Measurements from ENCODE around the gene GYS2.
"Not testable (repeated sequence)": the region's sequence is repeated elsewhere in the genome, so short reads cannot be mapped to it uniquely, and the experiment has no call there.

Gene GYS2

DNA sequence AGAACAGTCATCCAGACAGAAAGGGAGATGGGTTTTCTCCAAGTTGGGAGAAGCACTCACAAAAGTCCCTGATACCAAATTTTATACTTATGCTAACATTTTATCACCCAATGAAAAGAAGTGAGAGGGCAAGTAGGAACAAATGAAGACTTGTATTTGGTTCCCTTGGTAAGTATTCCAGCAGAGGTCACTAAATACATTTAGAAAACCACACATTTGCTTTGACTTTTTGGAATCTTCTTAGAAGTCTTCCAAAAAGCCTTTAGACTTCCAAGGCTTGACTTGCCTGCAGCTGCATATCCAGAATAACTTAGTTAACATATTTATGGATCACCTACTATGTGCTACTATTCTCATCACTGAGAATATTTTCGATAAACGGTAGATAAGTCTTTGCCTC lies 3.1 kb upstream of the GYS2 start:
- no peaks in the 10 kb centered on the region for H3K9me3 ChIP-seq (ENCODE audit: control extremely low read depth in 1 of 5, control insufficient read depth in 4 of 5, insufficient read depth in 2 of 5, low read depth in 1 of 5, low read length in 4 of 5)
- no peaks in the 10 kb centered on the region for H3K27me3 ChIP-seq (replicated peaks in 2 of 5; ENCODE audit: control insufficient read depth in 4 of 5, insufficient read depth in 5 of 5, low read length in 4 of 5)
- H3K4me1 ChIP-seq (ENCODE audit: control extremely low read depth in 1 of 4, control insufficient read depth in 4 of 4, insufficient read depth in 4 of 4, low read length in 3 of 4) = peaks cover 0 to 4% (median 0%) of the 10 kb centered on the region in 4 experiments
- ChIA-PET CTCF (interaction anchor here (1.1 to 2.0 kb wide), 2 partner anchors 74 to 382 kb away, joined by 5 to 9 read pairs; no protein-coding TSS in a partner anchor), POLR2A (no interaction called here)
- peak; percentile 50 to 61 (median 55) for DNase-seq
- WGBS (ENCODE audit: insufficient coverage) = no CpG with 5 or more reads among the region's 2 CpGs
- no peaks in the 10 kb centered on the region for H3K36me3 ChIP-seq (ENCODE audit: control insufficient read depth in 4 of 4, insufficient read depth in 4 of 4, low read length in 3 of 4)
- H3K4me3 ChIP-seq (ENCODE audit: control insufficient read depth in 1 of 7, extremely low read depth in 1 of 7, insufficient read depth in 4 of 7, low read depth in 2 of 7, low read length in 6 of 7) = no peak overlapping the region
- H3K27ac ChIP-seq (ENCODE audit: insufficient read depth in 1 of 2, low read depth in 1 of 2, low read length in 2 of 2, poor library complexity in 1 of 2, severe bottlenecking in 2 of 2) = no peak overlapping the region

DNA sequence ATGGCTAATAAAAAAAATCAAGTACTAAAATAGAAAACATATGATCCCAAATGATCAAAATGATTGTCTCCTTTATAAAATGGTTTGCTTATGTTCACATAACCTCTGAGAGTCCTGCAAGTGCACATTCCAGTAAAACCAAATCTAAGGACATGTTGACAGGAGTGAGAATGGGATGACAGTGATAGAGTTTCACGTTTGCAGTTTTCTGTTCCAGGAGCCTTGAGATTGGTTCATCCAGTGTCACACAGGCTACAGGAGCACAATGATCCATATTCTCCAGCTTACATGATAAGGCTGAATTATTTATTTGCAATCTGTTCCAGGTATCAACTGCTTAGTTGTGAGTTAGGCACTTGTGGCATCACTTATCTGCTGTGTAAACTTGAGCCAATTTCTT lies 1.5 kb upstream of the GYS2 start:
- no CpG with 5 or more reads among the region's 1 CpG for WGBS (ENCODE audit: insufficient coverage)
- CTCF ChIA-PET = interaction anchor here (1.4 to 3.0 kb wide), 3 partner anchors 64 to 75 kb away, joined by 4 to 19 read pairs (median 6); no protein-coding TSS in a partner anchor
- H3K36me3 ChIP-seq (ENCODE audit: control insufficient read depth in 4 of 4, insufficient read depth in 4 of 4, low read length in 3 of 4) = no peaks in the 10 kb centered on the region
- POLR2A ChIA-PET = no interaction called here
- no peaks in the 10 kb centered on the region for H3K9me3 ChIP-seq (ENCODE audit: control extremely low read depth in 1 of 5, control insufficient read depth in 4 of 5, insufficient read depth in 2 of 5, low read depth in 1 of 5, low read length in 4 of 5)
- H3K4me3 ChIP-seq (ENCODE audit: control insufficient read depth in 1 of 7, extremely low read depth in 1 of 7, insufficient read depth in 4 of 7, low read depth in 2 of 7, low read length in 6 of 7) = no peak overlapping the region
- H3K4me1 ChIP-seq (ENCODE audit: control extremely low read depth in 1 of 4, control insufficient read depth in 4 of 4, insufficient read depth in 4 of 4, low read length in 3 of 4) = peaks cover 0 to 4% (median 0%) of the 10 kb centered on the region in 4 experiments
- H3K27me3 ChIP-seq (replicated peaks in 2 of 5; ENCODE audit: control insufficient read depth in 4 of 5, insufficient read depth in 5 of 5, low read length in 4 of 5) = no peaks in the 10 kb centered on the region
- H3K27ac ChIP-seq (ENCODE audit: insufficient read depth in 1 of 2, low read depth in 1 of 2, low read length in 2 of 2, poor library complexity in 1 of 2, severe bottlenecking in 2 of 2) = no peak overlapping the region
- DNase-seq = no peak

DNA sequence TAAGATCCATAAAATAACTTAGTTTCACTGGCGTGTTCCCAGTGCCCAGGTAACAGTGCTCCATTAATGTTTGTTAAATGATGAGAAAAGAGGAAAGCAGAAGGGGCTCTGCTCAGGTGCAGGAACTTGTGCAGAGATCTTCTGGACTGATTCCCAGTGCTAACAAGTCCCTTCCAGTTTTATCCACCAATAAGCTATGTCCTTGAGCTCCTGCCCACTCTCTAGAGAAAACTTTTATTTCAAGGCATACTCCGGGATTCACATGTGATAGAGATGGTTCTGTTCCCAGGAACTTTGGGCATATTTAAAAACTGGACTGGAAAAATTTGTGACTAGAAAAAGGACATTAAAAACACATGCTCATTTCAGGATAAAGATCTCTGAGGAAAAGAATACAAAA lies 1.9 kb downstream of the GYS2 start:
- POLR2A ChIA-PET = no interaction called here
- H3K4me1 ChIP-seq (ENCODE audit: control extremely low read depth in 1 of 4, control insufficient read depth in 4 of 4, insufficient read depth in 4 of 4, low read length in 3 of 4) = no peaks in the 10 kb centered on the region
- no peaks in the 10 kb centered on the region for H3K36me3 ChIP-seq (ENCODE audit: control insufficient read depth in 4 of 4, insufficient read depth in 4 of 4, low read length in 3 of 4)
- no CpG with 5 or more reads among the region's 2 CpGs for WGBS (ENCODE audit: insufficient coverage)
- no peak overlapping the region for H3K4me3 ChIP-seq (ENCODE audit: control insufficient read depth in 1 of 7, extremely low read depth in 1 of 7, insufficient read depth in 4 of 7, low read depth in 2 of 7, low read length in 6 of 7)
- no peaks in the 10 kb centered on the region for H3K27me3 ChIP-seq (replicated peaks in 2 of 5; ENCODE audit: control insufficient read depth in 4 of 5, insufficient read depth in 5 of 5, low read length in 4 of 5)
- CTCF ChIA-PET = no interaction called here
- no peak for DNase-seq
- H3K9me3 ChIP-seq (ENCODE audit: control extremely low read depth in 1 of 5, control insufficient read depth in 4 of 5, insufficient read depth in 2 of 5, low read depth in 1 of 5, low read length in 4 of 5) = peaks cover 0 to 1% (median 0%) of the 10 kb centered on the region in 5 experiments
- no peak overlapping the region for H3K27ac ChIP-seq (ENCODE audit: insufficient read depth in 1 of 2, low read depth in 1 of 2, low read length in 2 of 2, poor library complexity in 1 of 2, severe bottlenecking in 2 of 2)

DNA sequence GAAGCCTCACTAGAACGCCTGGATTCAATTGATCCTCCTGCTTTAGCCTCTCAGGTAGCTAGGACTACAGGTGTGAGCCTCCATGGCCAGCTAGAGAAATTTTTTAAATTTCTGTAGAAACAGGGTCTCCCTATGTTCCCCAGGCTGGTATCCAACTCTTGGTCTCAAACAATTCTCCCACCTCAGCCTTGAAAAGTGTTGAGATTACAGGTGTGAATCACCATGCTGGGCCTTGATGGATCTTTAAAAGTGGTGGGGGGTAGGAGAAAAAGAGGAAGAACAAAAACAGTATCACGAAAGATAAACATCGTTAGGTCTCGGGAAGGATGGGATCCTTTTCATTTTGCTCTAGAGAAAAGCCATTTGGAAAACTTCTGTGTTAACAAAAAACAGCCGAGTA lies 4.5 kb downstream of the GYS2 start:
- Histone ChIP-seq H3K27ac (ENCODE audit: insufficient read depth in 1 of 2, low read depth in 1 of 2, low read length in 2 of 2, poor library complexity in 1 of 2, severe bottlenecking in 2 of 2) (no peak overlapping the region), H3K27me3 (replicated peaks in 2 of 5; ENCODE audit: control insufficient read depth in 4 of 5, insufficient read depth in 5 of 5, low read length in 4 of 5) (no peaks in the 10 kb centered on the region), H3K4me3 (ENCODE audit: control insufficient read depth in 1 of 7, extremely low read depth in 1 of 7, insufficient read depth in 4 of 7, low read depth in 2 of 7, low read length in 6 of 7) (no peak overlapping the region), H3K36me3 (ENCODE audit: control insufficient read depth in 4 of 4, insufficient read depth in 4 of 4, low read length in 3 of 4) (no peaks in the 10 kb centered on the region), H3K4me1 (ENCODE audit: control extremely low read depth in 1 of 4, control insufficient read depth in 4 of 4, insufficient read depth in 4 of 4, low read length in 3 of 4) (no peaks in the 10 kb centered on the region), H3K9me3 (ENCODE audit: control extremely low read depth in 1 of 5, control insufficient read depth in 4 of 5, insufficient read depth in 2 of 5, low read depth in 1 of 5, low read length in 4 of 5) (peaks cover 0 to 1% (median 0%) of the 10 kb centered on the region in 5 experiments)
- WGBS (ENCODE audit: insufficient coverage) = 98% methylated on average over 5 of the region's 5 CpGs
- CTCF ChIA-PET = interaction anchor here (1.4 kb wide), 1 partner anchor 80 kb away, joined by 4 read pairs; no protein-coding TSS in a partner anchor
- no peak for DNase-seq
- POLR2A ChIA-PET = no interaction called here

DNA sequence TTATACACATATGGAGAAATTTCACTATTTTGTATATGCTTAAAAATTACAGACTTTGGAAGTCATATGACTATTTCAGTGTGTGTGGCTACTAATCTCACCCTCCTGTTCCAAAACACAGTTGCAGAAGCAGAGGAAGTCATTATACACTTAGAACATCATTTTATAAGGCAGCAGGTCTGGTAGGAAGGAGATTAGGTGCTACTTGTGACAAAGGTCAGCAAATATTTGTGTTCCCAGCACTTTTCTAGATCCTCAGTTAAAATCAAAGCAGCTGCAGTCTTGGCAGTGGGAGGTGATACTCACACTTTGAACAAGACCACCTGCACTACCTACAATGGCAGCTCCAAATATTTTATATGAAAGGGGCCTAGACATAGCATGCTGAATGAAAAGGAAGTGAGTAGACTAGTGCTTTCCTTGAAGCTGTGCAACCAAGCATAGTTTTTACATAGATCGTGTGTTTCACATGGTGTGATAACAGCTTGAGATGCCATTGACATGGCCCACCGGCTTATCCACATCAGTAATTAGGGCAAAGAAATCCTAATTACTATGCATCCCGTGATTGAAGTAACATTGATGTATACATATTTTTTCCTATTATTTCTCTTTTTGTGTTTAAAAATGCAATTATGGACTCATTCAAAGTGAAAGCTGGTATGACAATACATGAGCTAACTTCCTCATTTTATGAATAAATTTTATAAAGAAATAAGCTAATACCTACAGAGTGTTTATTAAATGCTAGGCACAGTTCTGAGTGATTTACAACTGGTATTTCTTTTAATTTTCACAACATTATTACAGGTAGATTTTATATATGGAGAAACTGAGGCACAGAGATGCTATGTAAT lies 5.3 kb downstream of the GYS2 start:
- no peaks in the 10 kb centered on the region for H3K27me3 ChIP-seq (replicated peaks in 2 of 5; ENCODE audit: control insufficient read depth in 4 of 5, insufficient read depth in 5 of 5, low read length in 4 of 5)
- peaks cover 0 to 1% (median 0%) of the 10 kb centered on the region in 5 experiments for H3K9me3 ChIP-seq (ENCODE audit: control extremely low read depth in 1 of 5, control insufficient read depth in 4 of 5, insufficient read depth in 2 of 5, low read depth in 1 of 5, low read length in 4 of 5)
- POLR2A ChIA-PET = no interaction called here
- no peaks in the 10 kb centered on the region for H3K36me3 ChIP-seq (ENCODE audit: control insufficient read depth in 4 of 4, insufficient read depth in 4 of 4, low read length in 3 of 4)
- no peak overlapping the region for H3K27ac ChIP-seq (ENCODE audit: insufficient read depth in 1 of 2, low read depth in 1 of 2, low read length in 2 of 2, poor library complexity in 1 of 2, severe bottlenecking in 2 of 2)
- peak in 1 of 3 donors; percentile 11 for DNase-seq
- H3K4me3 ChIP-seq (ENCODE audit: control insufficient read depth in 1 of 7, extremely low read depth in 1 of 7, insufficient read depth in 4 of 7, low read depth in 2 of 7, low read length in 6 of 7) = no peak overlapping the region
- CTCF ChIA-PET = interaction anchor here (1.4 kb wide), 1 partner anchor 81 kb away, joined by 4 read pairs; no protein-coding TSS in a partner anchor
- 88% methylated on average over 1 of the region's 3 CpGs for WGBS (ENCODE audit: insufficient coverage)
- H3K4me1 ChIP-seq (ENCODE audit: control extremely low read depth in 1 of 4, control insufficient read depth in 4 of 4, insufficient read depth in 4 of 4, low read length in 3 of 4) = no peaks in the 10 kb centered on the region

DNA sequence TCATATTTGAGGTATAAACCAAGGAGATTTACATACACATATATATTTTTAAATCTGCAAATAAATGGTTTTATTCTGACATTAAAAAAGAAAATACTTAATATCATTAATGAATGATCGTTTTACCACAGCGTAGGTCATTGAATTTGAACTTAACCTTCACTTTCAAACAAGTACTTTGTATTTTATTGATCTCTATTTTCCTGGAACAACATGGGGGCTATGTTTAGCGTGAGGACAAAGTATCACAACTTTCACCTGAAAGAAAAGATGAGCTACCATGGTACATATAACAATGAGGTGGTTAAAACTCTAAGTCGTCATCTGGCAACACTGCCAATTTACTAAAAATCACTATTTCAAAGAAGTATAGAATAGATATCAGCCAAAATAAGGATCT lies 6.0 kb downstream of the GYS2 start:
- peaks cover 0 to 1% (median 0%) of the 10 kb centered on the region in 5 experiments for H3K9me3 ChIP-seq (ENCODE audit: control extremely low read depth in 1 of 5, control insufficient read depth in 4 of 5, insufficient read depth in 2 of 5, low read depth in 1 of 5, low read length in 4 of 5)
- ChIA-PET POLR2A (no interaction called here), CTCF (interaction anchor here (1.4 kb wide), 1 partner anchor 82 kb away, joined by 4 read pairs; no protein-coding TSS in a partner anchor)
- no peaks in the 10 kb centered on the region for H3K4me1 ChIP-seq (ENCODE audit: control extremely low read depth in 1 of 4, control insufficient read depth in 4 of 4, insufficient read depth in 4 of 4, low read length in 3 of 4)
- no peak overlapping the region for H3K4me3 ChIP-seq (ENCODE audit: control insufficient read depth in 1 of 7, extremely low read depth in 1 of 7, insufficient read depth in 4 of 7, low read depth in 2 of 7, low read length in 6 of 7)
- no CpG with 5 or more reads among the region's 4 CpGs for WGBS (ENCODE audit: insufficient coverage)
- H3K27me3 ChIP-seq (replicated peaks in 2 of 5; ENCODE audit: control insufficient read depth in 4 of 5, insufficient read depth in 5 of 5, low read length in 4 of 5) = no peaks in the 10 kb centered on the region
- DNase-seq = no peak
- no peaks in the 10 kb centered on the region for H3K36me3 ChIP-seq (ENCODE audit: control insufficient read depth in 4 of 4, insufficient read depth in 4 of 4, low read length in 3 of 4)
- H3K27ac ChIP-seq (ENCODE audit: insufficient read depth in 1 of 2, low read depth in 1 of 2, low read length in 2 of 2, poor library complexity in 1 of 2, severe bottlenecking in 2 of 2) = no peak overlapping the region

DNA sequence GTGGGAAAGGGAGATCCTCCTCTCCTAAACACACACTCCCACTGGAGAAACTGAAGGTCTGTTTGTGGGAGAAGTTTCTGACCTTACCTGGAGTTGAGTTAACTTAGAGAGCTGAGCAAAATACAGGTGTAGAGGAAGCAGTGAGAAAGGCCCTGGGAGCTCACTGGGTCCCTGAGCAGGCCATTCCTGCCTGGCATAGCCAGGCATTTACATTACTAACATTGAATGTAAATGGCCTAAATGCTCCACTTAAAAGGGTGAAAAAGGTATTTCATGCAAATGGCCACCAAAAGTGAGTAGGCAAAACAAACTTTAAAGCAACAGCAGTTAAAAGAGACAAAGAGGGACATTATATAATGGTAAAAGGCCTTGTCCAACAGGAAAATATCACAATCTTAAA lies 9.3 kb downstream of the GYS2 start:
- POLR2A ChIA-PET; H3K27ac ChIP-seq (ENCODE audit: insufficient read depth in 1 of 2, low read depth in 1 of 2, low read length in 2 of 2, poor library complexity in 1 of 2, severe bottlenecking in 2 of 2); H3K4me3 ChIP-seq (ENCODE audit: control insufficient read depth in 1 of 7, extremely low read depth in 1 of 7, insufficient read depth in 4 of 7, low read depth in 2 of 7, low read length in 6 of 7); DNase-seq; H3K27me3 ChIP-seq (replicated peaks in 2 of 5; ENCODE audit: control insufficient read depth in 4 of 5, insufficient read depth in 5 of 5, low read length in 4 of 5); H3K36me3 ChIP-seq (ENCODE audit: control insufficient read depth in 4 of 4, insufficient read depth in 4 of 4, low read length in 3 of 4); H3K4me1 ChIP-seq (ENCODE audit: control extremely low read depth in 1 of 4, control insufficient read depth in 4 of 4, insufficient read depth in 4 of 4, low read length in 3 of 4); CTCF ChIA-PET: not testable (repeated sequence)
- peaks cover 0 to 17% (median 0%) of the 10 kb centered on the region in 5 experiments for H3K9me3 ChIP-seq (ENCODE audit: control extremely low read depth in 1 of 5, control insufficient read depth in 4 of 5, insufficient read depth in 2 of 5, low read depth in 1 of 5, low read length in 4 of 5)
